Upper lobe of right lung (tissue), 1 donor: ENCODE measurements around the gene WDR73. TPM values are rescaled to one million over a fixed set of nuclear protein-coding genes. Genes with fewer than 3 reads are reported as not detected.
"Not testable (repeated sequence)": the region's sequence is repeated elsewhere in the genome, so short reads cannot be mapped to it uniquely, and the experiment has no call there.

Experiments used
- ATAC-seq: fragments of 200-7000 bp; cut with Tn5 transposase; one replicate; pipeline ENCODE4 v1.9.1; 2020; ENCODE audit warnings: mild to moderate bottlenecking, moderate library complexity
- DNase-seq: peaks from one replicate; pipeline ENCODE4 v3.0.0-alpha.2; 2020
- H3K27ac ChIP-seq: fragments of 200-600 bp; one replicate; pipeline ENCODE4 v1.8.0; 2022
- H3K27me3 ChIP-seq: fragments of 200-600 bp; one replicate; pipeline ENCODE4 v1.8.0; 2022; ENCODE audit warnings: mild to moderate bottlenecking
- H3K36me3 ChIP-seq: fragments of 200-600 bp; one replicate; pipeline ENCODE4 v1.8.0; 2022
- H3K4me1 ChIP-seq: fragments of 200-600 bp; one replicate; pipeline ENCODE4 v1.8.0; 2022
- H3K4me3 ChIP-seq: fragments of 200-600 bp; one replicate; pipeline ENCODE4 v1.8.0; 2022; ENCODE audit warnings: mild to moderate bottlenecking
- H3K9me3 ChIP-seq: fragments of 200-600 bp; one replicate; pipeline ENCODE4 v1.8.0; 2022
- CTCF ChIP-seq: fragments of 200-600 bp; IDR thresholded peaks from one replicate; pipeline ENCODE4 v1.8.0; 2022; ENCODE audit warnings: antibody characterized with exemption
- intact Hi-C: fragments of 100-400 bp; cut with DNase I; formaldehyde crosslinking; loops from one replicate; pipeline ENCODE4 v1.11.0; 2022
- total RNA-seq: library from RNA; stranded (reverse); fragmentation: NEBNext Ultra II Directional; extraction: Animal tissue kit (Norgen Biotek cat#: 25700); gene quantifications from one replicate; pipeline ENCODE4 v1.2.1, GENCODE V29; 2021
- donor health status: DM: no; HTN: yes; CAD: no; lungs with severe emphysema.

Gene WDR73
- total RNA-seq, 1 donor from 2014 or later, result 29.4 TPM

DNA sequence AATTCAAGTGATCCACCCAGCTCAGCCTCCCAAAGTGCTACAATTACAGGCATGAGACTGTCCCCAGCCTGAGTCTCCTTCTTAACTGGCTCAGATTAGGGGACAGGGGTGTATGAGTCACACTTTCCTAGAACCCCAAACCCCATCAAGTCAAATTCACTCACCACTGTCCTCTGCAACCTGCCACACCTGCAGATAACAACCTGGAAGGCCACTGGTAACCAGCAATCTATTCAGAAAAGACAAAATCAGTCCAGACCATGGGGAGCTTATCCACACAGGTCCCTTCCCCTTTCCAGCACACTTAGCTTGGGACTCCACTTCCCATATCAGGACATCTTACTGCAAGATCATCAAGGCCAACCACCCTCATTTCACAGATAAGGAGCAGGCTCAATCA, 6.4 kb downstream of the WDR73 start:
- H3K4me3 ChIP-seq, result no peak overlapping the region
- no peak overlapping the region for H3K27ac ChIP-seq
- ATAC-seq (no peak), DNase-seq (no peak)
- H3K9me3 ChIP-seq, result no peaks in the 10 kb centered on the region
- TF ChIP-seq CTCF, result no peak
- H3K36me3 ChIP-seq, result peaks cover 94% of the 10 kb centered on the region
- H3K4me1 ChIP-seq, result peaks cover 22% of the 10 kb centered on the region
- intact Hi-C loops, result no loop called here
- H3K27me3 ChIP-seq, result no peaks in the 10 kb centered on the region

DNA sequence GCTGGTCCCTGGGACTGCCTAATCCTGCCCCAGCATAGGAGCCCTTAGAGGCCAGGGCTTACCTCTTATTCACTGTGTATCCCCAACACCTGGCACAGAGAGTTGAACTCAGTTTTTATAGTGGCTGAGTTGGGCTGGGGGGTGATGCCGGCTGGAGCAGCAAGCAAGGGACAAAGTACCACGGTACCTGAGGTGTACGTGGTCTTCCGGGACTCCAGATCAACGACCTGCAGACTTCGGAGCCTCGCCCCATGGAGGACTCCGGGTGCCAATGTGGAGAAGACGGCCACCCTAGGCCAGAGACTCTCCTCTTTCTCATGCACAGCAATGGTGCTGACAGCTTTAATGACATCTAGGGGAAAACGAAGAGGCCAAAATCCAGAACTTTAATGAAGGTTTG, 8.1 kb downstream of the WDR73 start:
- no peak overlapping the region for H3K27ac ChIP-seq
- H3K9me3 ChIP-seq, result no peaks in the 10 kb centered on the region
- ATAC-seq (no peak), DNase-seq (no peak)
- intact Hi-C loops, result no loop called here
- peaks cover 6% of the 10 kb centered on the region for H3K4me1 ChIP-seq
- H3K4me3 ChIP-seq, result no peak overlapping the region
- no peak for TF ChIP-seq CTCF
- H3K36me3 ChIP-seq, result peaks cover 94% of the 10 kb centered on the region
- no peaks in the 10 kb centered on the region for H3K27me3 ChIP-seq

GRCh38 chr15:84645496-84645895, 8.6 kb downstream of the WDR73 start:
- H3K4me3 ChIP-seq, result no peak overlapping the region
- DNase-seq (no peak), ATAC-seq (no peak)
- H3K27ac ChIP-seq, result no peak overlapping the region
- peaks cover 6% of the 10 kb centered on the region for H3K4me1 ChIP-seq
- H3K36me3 ChIP-seq, result peaks cover 94% of the 10 kb centered on the region
- no peak for TF ChIP-seq CTCF
- no peaks in the 10 kb centered on the region for H3K27me3 ChIP-seq
- intact Hi-C loops, result no loop called here
- H3K9me3 ChIP-seq, result no peaks in the 10 kb centered on the region

GRCh38 chr15:84643838-84644237, 10.2 kb downstream of the WDR73 start:
- Histone ChIP-seq H3K4me3 (no peak overlapping the region), H3K27me3 (no peaks in the 10 kb centered on the region), H3K4me1 (no peaks in the 10 kb centered on the region), H3K9me3 (no peaks in the 10 kb centered on the region), H3K27ac (no peak overlapping the region), H3K36me3 (peaks cover 95% of the 10 kb centered on the region)
- no peak for ATAC-seq
- intact Hi-C loops, result no loop called here
- no peak for TF ChIP-seq CTCF
- DNase-seq, result no peak

- DNase-seq, H3K4me3 ChIP-seq, H3K27ac ChIP-seq, ATAC-seq, H3K27me3 ChIP-seq, H3K4me1 ChIP-seq, H3K9me3 ChIP-seq, intact Hi-C loops: not testable (repeated sequence)
- H3K36me3 ChIP-seq, result peaks cover 95% of the 10 kb centered on the region
Observed at GRCh38 chr15:84642640-84643039, 11.4 kb downstream of the WDR73 start.

GRCh38 chr15:84641871-84642270, 12.2 kb downstream of the WDR73 start:
- ATAC-seq, H3K9me3 ChIP-seq, H3K4me3 ChIP-seq, H3K27ac ChIP-seq, DNase-seq, H3K4me1 ChIP-seq, intact Hi-C loops, H3K27me3 ChIP-seq: not testable (repeated sequence)
- H3K36me3 ChIP-seq, result peaks cover 94% of the 10 kb centered on the region

DNA sequence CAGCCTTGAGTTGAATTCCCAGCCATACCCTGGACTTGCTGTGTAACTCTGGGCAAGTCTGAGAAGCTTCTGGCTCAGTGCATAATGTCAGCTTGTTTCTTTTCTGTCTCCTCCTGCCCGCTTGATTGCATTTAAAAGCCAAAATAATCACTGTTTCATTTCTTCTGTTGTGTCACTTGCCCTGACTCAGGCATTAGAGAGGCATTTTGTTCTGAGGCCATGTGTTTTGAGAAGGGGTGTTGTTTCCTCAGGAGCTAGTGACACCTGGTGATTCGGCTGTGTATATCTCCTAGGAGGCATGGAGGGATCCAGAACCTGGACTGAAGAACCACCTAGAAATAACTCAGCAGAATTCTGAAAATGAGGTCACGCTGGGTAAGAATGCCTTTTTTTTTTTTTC, 16.0 kb downstream of the WDR73 start:
- no peak for DNase-seq
- H3K27ac ChIP-seq, result no peak overlapping the region
- intact Hi-C loops, result no loop called here

More for the DNA sequence above, 16.0 kb downstream of the WDR73 start:
- Histone ChIP-seq H3K27me3 (no peaks in the 10 kb centered on the region), H3K9me3 (no peaks in the 10 kb centered on the region), H3K4me1 (peaks cover 20% of the 10 kb centered on the region), H3K36me3 (peaks cover 66% of the 10 kb centered on the region), H3K4me3 (no peak overlapping the region)
- no peak for TF ChIP-seq CTCF
- ATAC-seq, result no peak
